ENCODE results near the gene TNIK.

The TNIK gene

GRCh38 chr3:171277456-171278298, 182.5 kb downstream of the TNIK start:
- no peak for DNase-seq

GRCh38 chr3:171276923-171277322, 183.3 kb downstream of the TNIK start:
- DNase-seq, result no peak

GRCh38 chr3:171274222-171274621, 186.0 kb downstream of the TNIK start:
- no peak for DNase-seq

- DNase-seq, result no peak
Observed at GRCh38 chr3:171270541-171270940, 189.7 kb downstream of the TNIK start.

GRCh38 chr3:171269542-171269941, 190.7 kb downstream of the TNIK start:
- no peak for DNase-seq

- DNase-seq, result no peak
Observed at GRCh38 chr3:171268677-171269076, 191.5 kb downstream of the TNIK start.

GRCh38 chr3:171267104-171267503, 193.1 kb downstream of the TNIK start:
- no peak for DNase-seq

GRCh38 chr3:171266740-171267073, 193.5 kb downstream of the TNIK start:
- no peak for DNase-seq

- no peak for DNase-seq
Observed at GRCh38 chr3:171266034-171266739, 194.0 kb downstream of the TNIK start.

GRCh38 chr3:171264758-171265157, 195.4 kb downstream of the TNIK start:
- no peak for DNase-seq

- no peak for DNase-seq
Observed at GRCh38 chr3:171262431-171262830, 197.8 kb downstream of the TNIK start.

GRCh38 chr3:171261487-171261886, 198.7 kb downstream of the TNIK start:
- no peak for DNase-seq

GRCh38 chr3:171260899-171261298, 199.3 kb downstream of the TNIK start:
- no peak for DNase-seq

GRCh38 chr3:171260466-171260865, 199.7 kb downstream of the TNIK start:
- DNase-seq, result no peak

- DNase-seq, result no peak
Observed at GRCh38 chr3:171258316-171258715, 201.9 kb downstream of the TNIK start.

GRCh38 chr3:171257251-171258203, 202.7 kb downstream of the TNIK start:
- no peak for DNase-seq

- no peak for DNase-seq
Observed at GRCh38 chr3:171256445-171257250, 203.6 kb downstream of the TNIK start.

GRCh38 chr3:171255236-171255806, 204.9 kb downstream of the TNIK start:
- DNase-seq, result no peak

- no peak for DNase-seq
Observed at GRCh38 chr3:171254315-171254714, 205.9 kb downstream of the TNIK start.

GRCh38 chr3:171251835-171252234, 208.4 kb downstream of the TNIK start:
- DNase-seq, result peak; percentile 22

- DNase-seq, result no peak
Observed at GRCh38 chr3:171250444-171250843, 209.8 kb downstream of the TNIK start.

- no peak for DNase-seq
Observed at GRCh38 chr3:171249245-171249644, 211.0 kb downstream of the TNIK start.

Measured in T-helper 9 cell (primary cell).